Fibroblast of lung (primary cell): Measurements from ENCODE around the gene LRRTM3. TPM values are rescaled to one million over a fixed set of nuclear protein-coding genes. Genes with fewer than 3 reads are reported as not detected.

Experiments
- DNase-seq, 2 donors: peaks; one replicate each; pipeline versions ENCODE4 v3.0.0 to v3.0.0-alpha.2; 2010; ENCODE audit warnings: low read depth in 2 of 2
- H2AFZ ChIP-seq: 2 replicates; pipeline ENCODE4 v1.5.1; 2012; ENCODE audit warnings: low read length, control low read depth, inconsistent platforms
- H3K27ac ChIP-seq: 2 replicates; pipeline ENCODE4 v1.5.1; 2011; ENCODE audit warnings: low read length, control low read depth; ENCODE audit not compliant: insufficient read depth
- H3K27me3 ChIP-seq: 2 replicates; pipeline ENCODE4 v1.5.1; 2011; ENCODE audit warnings: mild to moderate bottlenecking, low read length; ENCODE audit not compliant: control insufficient read depth, insufficient read depth
- H3K36me3 ChIP-seq: 2 replicates; pipeline ENCODE4 v1.5.1; 2011; ENCODE audit warnings: low read length; ENCODE audit not compliant: control insufficient read depth, insufficient read depth
- H3K4me1 ChIP-seq: 2 replicates; pipeline ENCODE4 v1.5.1; 2011; ENCODE audit warnings: low read length; ENCODE audit not compliant: control insufficient read depth, insufficient read depth; ENCODE audit errors: extremely low read depth
- H3K4me2 ChIP-seq: 2 replicates; pipeline ENCODE4 v1.5.1; 2011; ENCODE audit warnings: low read length, control low read depth; ENCODE audit not compliant: insufficient read depth; ENCODE audit errors: extremely low read depth
- H3K4me3 ChIP-seq, 4 experiments: fragments of 200-600 bp in 1 of 4; sonication (generic) in 1 of 4; replicated peaks in 1 of 4; 2 replicates each; pipeline ENCODE4 v1.5.1; 2011 to 2016; ENCODE audit warnings: low read length in 4 of 4, low read depth in 3 of 4, mild to moderate bottlenecking in 3 of 4, control low read depth in 2 of 4, inconsistent platforms in 1 of 4, mixed read lengths in 1 of 4; ENCODE audit not compliant: insufficient read depth in 1 of 4; ENCODE audit errors: control extremely low read depth in 1 of 4
- H3K79me2 ChIP-seq: 2 replicates; pipeline ENCODE4 v1.5.1; 2012; ENCODE audit warnings: mild to moderate bottlenecking, low read length, inconsistent platforms; ENCODE audit not compliant: control insufficient read depth, insufficient read depth
- H3K9ac ChIP-seq: 2 replicates; pipeline ENCODE4 v1.5.1; 2011; ENCODE audit warnings: mild to moderate bottlenecking, low read length, control low read depth; ENCODE audit not compliant: insufficient read depth
- H3K9me3 ChIP-seq: 2 replicates; pipeline ENCODE4 v1.5.1; 2012; ENCODE audit warnings: low read depth, low read length; ENCODE audit not compliant: control insufficient read depth, insufficient read depth
- H4K20me1 ChIP-seq: 2 replicates; pipeline ENCODE4 v1.5.1; 2011; ENCODE audit warnings: low read length; ENCODE audit not compliant: control insufficient read depth, insufficient read depth; ENCODE audit errors: extremely low read depth
- EZH2 ChIP-seq: IDR thresholded peaks from 2 replicates; pipeline ENCODE4 v1.5.1; 2012; ENCODE audit warnings: low read length, control low read depth, mild to moderate bottlenecking; ENCODE audit errors: missing control alignments
- polyA plus RNA-seq, 2 donors: library from polyadenylated mRNA; depleted of rRNA in 1 of 2; stranded (reverse) in 1 of 2; unstranded in 1 of 2; fragments of >200 nt; gene quantifications; 2 replicates each; pipeline ENCODE4 v1.2.1, GENCODE V29; 2011 to 2012; ENCODE audit warnings: missing spikeins in 1 of 2
- total RNA-seq: library from RNA; depleted of rRNA; stranded (reverse); fragments of >200 nt; gene quantifications from 2 replicates; pipeline ENCODE4 v1.2.1, GENCODE V29; 2014
- TF ChIP-seq, protein P1 (sequence below), 2 donors: IDR thresholded peaks in 1 of 2; conservative IDR thresholded peaks in 1 of 2; 1 replicate in 1 of 2; 2 replicates in 1 of 2; pipeline ENCODE4 v1.5.1; 2011 to 2012; ENCODE audit warnings: low read length in 2 of 2, control low read depth in 1 of 2, inconsistent platforms in 1 of 2, low read depth in 1 of 2, mild to moderate bottlenecking in 1 of 2

LRRTM3 gene
- total and polyA plus RNA-seq, 2 donors (not counting 1 experiment from before 2014, with no cell fraction given): not detected

DNA sequence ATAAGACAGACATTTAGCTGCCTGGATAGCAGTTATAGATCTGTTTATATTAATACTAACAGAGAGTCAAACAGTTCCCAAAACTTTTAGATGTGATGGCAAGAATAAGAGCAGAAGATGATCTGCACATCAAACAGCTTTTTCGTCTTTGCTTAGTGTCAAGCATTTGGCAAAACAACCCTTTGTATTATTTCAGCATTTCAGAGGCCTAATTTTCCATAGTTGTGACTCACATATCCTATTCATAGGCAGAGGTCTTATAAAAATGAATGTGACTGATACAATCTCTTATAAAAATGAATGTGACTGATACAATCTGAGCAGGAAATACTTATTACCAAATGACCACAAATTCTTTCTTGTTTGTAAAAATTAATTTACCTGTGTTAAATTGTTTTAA is 71.2 kb downstream of the LRRTM3 start:
- TF ChIP-seq, protein P1, sequence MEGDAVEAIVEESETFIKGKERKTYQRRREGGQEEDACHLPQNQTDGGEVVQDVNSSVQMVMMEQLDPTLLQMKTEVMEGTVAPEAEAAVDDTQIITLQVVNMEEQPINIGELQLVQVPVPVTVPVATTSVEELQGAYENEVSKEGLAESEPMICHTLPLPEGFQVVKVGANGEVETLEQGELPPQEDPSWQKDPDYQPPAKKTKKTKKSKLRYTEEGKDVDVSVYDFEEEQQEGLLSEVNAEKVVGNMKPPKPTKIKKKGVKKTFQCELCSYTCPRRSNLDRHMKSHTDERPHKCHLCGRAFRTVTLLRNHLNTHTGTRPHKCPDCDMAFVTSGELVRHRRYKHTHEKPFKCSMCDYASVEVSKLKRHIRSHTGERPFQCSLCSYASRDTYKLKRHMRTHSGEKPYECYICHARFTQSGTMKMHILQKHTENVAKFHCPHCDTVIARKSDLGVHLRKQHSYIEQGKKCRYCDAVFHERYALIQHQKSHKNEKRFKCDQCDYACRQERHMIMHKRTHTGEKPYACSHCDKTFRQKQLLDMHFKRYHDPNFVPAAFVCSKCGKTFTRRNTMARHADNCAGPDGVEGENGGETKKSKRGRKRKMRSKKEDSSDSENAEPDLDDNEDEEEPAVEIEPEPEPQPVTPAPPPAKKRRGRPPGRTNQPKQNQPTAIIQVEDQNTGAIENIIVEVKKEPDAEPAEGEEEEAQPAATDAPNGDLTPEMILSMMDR (conservative IDR thresholded peaks at IDR 0.05 in 1 of 2, IDR thresholded peaks at IDR 0.05 in 1 of 2; ENCODE audit: low read depth in 1 of 2, low read length in 2 of 2): no peak
- TF ChIP-seq EZH2: no peak
- H3K27ac ChIP-seq: no peak overlapping the region
- no peaks in the 10 kb centered on the region for H3K36me3 ChIP-seq
- no peak for DNase-seq
- H4K20me1 ChIP-seq: no peaks in the 10 kb centered on the region
- H2AFZ ChIP-seq: no peak overlapping the region
- no peaks in the 10 kb centered on the region for H3K4me1 ChIP-seq
- H3K9me3 ChIP-seq: no peaks in the 10 kb centered on the region
- no peaks in the 10 kb centered on the region for H3K27me3 ChIP-seq
- H3K4me3 ChIP-seq: no peak overlapping the region
- H3K79me2 ChIP-seq: no peaks in the 10 kb centered on the region
- H3K9ac ChIP-seq: no peak overlapping the region
- H3K4me2 ChIP-seq: no peak overlapping the region

DNA sequence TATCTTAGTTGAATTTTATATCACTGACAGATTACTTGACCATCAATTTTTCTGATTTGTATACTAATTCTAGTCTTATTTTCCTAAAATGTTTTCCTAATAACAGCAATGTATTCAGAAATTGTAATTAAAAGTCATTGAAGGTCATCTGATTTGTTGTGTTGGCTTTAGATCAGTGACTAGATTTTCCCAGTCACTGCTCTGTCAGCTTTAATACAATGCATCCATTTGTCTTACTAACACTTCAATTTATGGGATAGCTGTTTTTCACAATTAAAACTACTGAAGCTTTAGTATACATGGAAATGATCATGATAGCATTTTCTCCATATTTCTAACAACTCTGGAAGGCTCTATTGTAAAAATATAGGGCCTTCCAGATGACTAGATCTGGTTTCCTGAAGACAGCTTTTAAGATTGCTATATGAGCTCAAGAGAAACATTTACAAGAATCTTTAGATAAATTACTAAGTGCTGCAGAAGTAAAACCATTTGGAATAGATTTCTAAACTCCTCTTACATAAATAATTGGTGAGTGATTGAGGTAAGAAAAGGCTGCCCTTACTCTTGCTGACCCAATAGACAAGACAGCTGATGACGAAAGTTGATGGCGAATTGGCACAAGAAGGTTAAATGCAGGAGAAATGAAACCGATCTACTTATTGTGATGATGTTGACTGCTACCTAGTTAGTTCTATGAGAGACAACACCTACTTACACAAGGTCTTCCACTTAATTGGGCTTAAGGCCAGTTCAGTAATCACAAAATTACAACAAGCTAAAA is 74.1 kb downstream of the LRRTM3 start:
- peak in 1 of 2 donors; percentile 34 for DNase-seq
- no peak overlapping the region for H3K4me3 ChIP-seq

DNA sequence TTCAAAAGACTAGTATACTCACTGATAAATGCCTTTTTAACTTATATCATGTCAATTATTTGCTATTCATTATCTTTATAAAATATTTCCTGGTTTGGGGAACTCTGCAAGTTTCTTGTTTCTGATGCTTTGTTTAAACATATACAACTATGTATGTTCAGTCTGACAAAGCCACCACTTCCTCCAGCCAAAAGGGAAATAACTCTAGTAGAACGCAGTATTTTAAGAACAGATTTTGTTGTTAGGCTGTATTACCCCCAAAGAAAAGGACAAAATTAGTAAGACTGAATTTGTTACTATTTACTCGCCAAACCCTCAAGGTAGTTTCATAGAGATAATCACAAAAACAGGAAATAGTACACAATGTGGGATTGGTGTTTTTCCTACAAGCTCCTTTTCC is 78.9 kb downstream of the LRRTM3 start:
- no peaks in the 10 kb centered on the region for H3K79me2 ChIP-seq
- no peaks in the 10 kb centered on the region for H3K36me3 ChIP-seq
- H3K9ac ChIP-seq: no peak overlapping the region
- H3K4me1 ChIP-seq: no peaks in the 10 kb centered on the region
- DNase-seq: no peak
- no peak overlapping the region for H3K27ac ChIP-seq
- H2AFZ ChIP-seq: no peak overlapping the region
- no peaks in the 10 kb centered on the region for H3K9me3 ChIP-seq
- H3K4me2 ChIP-seq: no peak overlapping the region
- H4K20me1 ChIP-seq: no peaks in the 10 kb centered on the region
- no peak overlapping the region for H3K4me3 ChIP-seq
- H3K27me3 ChIP-seq: no peaks in the 10 kb centered on the region
- TF ChIP-seq EZH2: no peak
- TF ChIP-seq, protein P1 (conservative IDR thresholded peaks at IDR 0.05 in 1 of 2, IDR thresholded peaks at IDR 0.05 in 1 of 2; ENCODE audit: low read depth in 1 of 2, low read length in 2 of 2): no peak

More for the DNA sequence above, 74.1 kb downstream of the LRRTM3 start:
- Histone ChIP-seq H3K4me2 (no peak overlapping the region), H3K79me2 (no peaks in the 10 kb centered on the region), H3K4me1 (no peaks in the 10 kb centered on the region), H2AFZ (no peak overlapping the region), H3K9ac (no peak overlapping the region), H3K27me3 (no peaks in the 10 kb centered on the region), H4K20me1 (no peaks in the 10 kb centered on the region), H3K27ac (no peak overlapping the region), H3K36me3 (no peaks in the 10 kb centered on the region), H3K9me3 (no peaks in the 10 kb centered on the region)
- no peak for TF ChIP-seq EZH2
- TF ChIP-seq, protein P1 (conservative IDR thresholded peaks at IDR 0.05 in 1 of 2, IDR thresholded peaks at IDR 0.05 in 1 of 2; ENCODE audit: low read depth in 1 of 2, low read length in 2 of 2): no peak
